ENCODE results near the gene PEPD.
A peak's percentile ranks its signal among the peaks of the same experiment; 100 is the strongest.

The PEPD gene

DNA sequence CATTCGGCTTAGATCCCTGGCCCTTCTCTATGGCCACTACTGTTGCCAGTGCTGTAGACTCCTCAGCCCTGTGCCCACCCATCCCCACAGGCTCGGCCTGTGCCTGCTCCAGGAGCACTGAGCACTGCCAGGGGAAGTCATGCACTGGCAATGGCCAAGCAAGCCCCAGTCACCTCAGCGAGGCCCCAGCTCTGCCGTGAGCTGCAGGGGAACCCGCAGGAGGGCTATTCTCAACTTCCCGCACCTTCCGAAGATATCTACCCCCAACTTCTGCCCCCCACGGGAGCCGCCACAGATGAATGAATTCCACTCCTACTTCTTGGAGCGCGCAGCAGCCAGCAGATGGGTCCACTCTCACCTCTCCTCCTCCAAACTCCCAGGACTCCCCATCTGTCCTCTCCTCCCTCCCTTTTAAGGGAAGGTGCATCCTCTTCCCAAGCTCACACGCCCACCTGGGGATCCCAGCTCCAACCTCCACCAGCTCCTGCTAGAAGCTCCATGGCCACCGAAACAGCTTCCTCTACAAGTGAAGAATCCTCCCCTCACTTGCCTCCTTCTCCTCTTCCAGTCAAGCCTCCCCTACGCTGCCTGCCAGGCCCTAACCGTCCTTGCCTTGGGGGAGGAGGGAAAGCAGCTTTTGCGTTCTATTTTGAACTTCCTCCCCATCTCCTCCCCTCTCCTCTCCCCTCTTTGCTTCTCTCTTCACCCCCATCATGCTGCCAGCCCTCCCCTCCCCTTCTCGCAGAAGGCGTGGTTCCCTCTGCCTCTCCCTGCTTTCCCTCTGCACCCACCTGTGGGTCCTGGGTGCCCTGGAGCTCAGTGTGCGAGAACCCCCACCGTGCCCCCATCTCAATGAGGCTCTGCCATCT lies 52.2 kb downstream of the PEPD start:
- Mint-ChIP-seq H3K4me1 (no peaks in the 10 kb centered on the region), H3K9me3 (no peaks in the 10 kb centered on the region), H3K27me3 (no peaks in the 10 kb centered on the region), H3K27ac (no peak overlapping the region), H3K36me3 (peaks cover 35% of the 10 kb centered on the region), H3K4me3 (no peak overlapping the region)
- no peak for ATAC-seq

DNA sequence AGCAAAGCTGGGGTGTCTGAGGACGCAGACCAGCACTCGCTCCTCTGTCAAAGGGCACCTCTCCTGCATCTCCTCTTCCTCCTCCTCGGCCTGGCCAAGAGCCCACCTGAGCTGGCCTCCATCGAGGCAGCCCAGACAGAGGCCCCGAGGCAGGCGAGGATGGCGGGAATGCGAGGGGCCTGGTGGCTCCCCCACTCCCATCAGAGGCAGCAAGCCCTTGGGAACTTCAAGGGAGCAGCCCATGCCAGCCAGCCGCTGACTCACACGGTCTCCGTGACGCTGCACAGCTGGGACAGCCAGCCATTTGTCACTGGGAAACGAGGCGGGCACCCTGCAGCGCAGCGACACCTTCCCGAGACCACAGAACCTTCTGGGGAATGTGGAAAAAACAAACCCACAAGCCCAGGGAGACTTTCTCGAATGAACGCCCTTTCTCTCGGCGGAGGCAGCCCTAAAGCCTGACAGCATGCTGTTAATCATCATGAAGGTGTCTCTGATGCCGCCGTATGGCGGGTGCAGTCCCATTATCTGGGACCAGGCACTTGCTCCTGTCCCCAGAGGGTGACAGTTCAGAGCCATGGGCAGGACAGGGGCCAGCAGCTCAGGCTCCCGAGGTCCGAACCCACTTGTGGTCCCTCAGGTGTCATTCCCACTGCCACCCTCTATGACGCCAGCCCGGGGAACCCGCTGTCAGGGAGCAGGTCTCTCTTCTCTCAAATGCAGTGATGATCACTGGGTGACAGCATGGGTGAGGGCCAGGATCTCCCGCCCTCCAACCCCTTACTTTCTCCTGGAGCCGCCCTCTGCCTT lies 53.0 kb downstream of the PEPD start:
- Mint-ChIP-seq H3K9me3 (no peaks in the 10 kb centered on the region), H3K27ac (no peak overlapping the region), H3K27me3 (no peaks in the 10 kb centered on the region), H3K4me1 (no peaks in the 10 kb centered on the region), H3K4me3 (no peak overlapping the region), H3K36me3 (peaks cover 33% of the 10 kb centered on the region)
- ATAC-seq = no peak

DNA sequence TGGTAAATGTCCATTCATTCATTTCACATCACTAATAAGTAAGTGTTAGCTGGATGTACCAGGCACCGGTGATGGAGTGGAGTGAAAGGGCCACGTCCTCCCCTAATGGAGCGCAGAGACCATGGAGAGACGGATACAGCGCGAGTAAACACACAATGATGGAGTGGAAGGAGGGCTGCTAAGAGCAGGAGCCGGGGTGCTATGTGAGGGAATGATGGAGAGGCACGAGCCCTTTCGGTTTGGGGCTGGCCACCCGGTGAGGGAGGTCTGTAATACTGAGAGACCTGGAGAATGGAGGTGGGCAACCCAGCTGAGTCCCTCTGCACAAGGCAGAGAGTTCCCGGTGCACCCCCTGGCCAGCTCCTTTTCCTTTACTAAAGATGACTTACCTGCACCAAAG lies 53.7 kb downstream of the PEPD start:
- Mint-ChIP-seq H3K36me3 (peaks cover 33% of the 10 kb centered on the region), H3K4me3 (no peak overlapping the region), H3K9me3 (no peaks in the 10 kb centered on the region), H3K4me1 (no peaks in the 10 kb centered on the region), H3K27ac (no peak overlapping the region), H3K27me3 (no peaks in the 10 kb centered on the region)
- no peak for ATAC-seq

DNA sequence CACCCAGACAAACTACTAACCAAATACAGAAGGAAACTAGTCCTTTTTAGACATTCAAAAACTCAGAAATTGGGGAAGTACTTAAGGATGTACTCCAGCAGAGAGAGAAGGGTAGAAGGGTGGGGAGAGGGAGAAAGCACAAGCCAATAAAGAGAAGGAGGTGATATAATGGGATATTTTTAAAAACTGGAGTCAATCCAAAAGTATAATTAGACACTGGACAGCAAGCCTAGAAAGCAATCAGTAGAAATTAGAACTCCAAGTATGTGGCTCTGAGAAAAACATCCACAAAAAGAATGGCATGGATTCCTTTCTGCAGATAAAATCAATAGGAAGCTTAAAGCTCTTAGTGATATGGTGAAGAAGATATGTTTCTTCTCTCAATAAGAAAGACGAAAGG lies 55.8 kb downstream of the PEPD start:
- no peak overlapping the region for H3K27ac Mint-ChIP-seq
- ATAC-seq = no peak

DNA sequence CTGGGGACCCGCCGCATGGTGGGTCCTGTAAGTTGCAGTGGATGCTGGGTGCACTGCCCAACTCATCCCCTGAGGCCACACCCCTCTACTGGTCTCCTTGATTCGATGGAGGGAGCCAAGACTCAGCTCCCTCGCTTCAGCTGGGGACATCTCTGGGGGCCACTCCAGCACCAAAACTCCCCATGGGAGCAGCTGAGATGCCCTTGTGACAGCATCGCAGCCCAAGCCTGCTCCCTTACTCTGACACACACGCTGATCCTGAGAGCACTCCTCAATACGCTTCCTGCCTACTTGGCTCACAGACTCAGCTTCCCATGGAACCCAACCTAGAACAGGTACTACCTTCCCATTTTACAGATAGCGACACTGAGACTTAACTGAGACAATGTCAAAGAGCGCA lies 56.2 kb downstream of the PEPD start:
- ATAC-seq = no peak
- no peaks in the 10 kb centered on the region for H3K9me3 Mint-ChIP-seq
- H3K4me3 Mint-ChIP-seq = no peak overlapping the region
- no peaks in the 10 kb centered on the region for H3K27me3 Mint-ChIP-seq
- peaks cover 33% of the 10 kb centered on the region for H3K36me3 Mint-ChIP-seq
- H3K27ac Mint-ChIP-seq = no peak overlapping the region
- no peaks in the 10 kb centered on the region for H3K4me1 Mint-ChIP-seq

More for the DNA sequence above, 55.8 kb downstream of the PEPD start:
- Mint-ChIP-seq H3K36me3 (peaks cover 33% of the 10 kb centered on the region), H3K4me1 (no peaks in the 10 kb centered on the region), H3K27me3 (no peaks in the 10 kb centered on the region), H3K9me3 (no peaks in the 10 kb centered on the region), H3K4me3 (no peak overlapping the region)

DNA sequence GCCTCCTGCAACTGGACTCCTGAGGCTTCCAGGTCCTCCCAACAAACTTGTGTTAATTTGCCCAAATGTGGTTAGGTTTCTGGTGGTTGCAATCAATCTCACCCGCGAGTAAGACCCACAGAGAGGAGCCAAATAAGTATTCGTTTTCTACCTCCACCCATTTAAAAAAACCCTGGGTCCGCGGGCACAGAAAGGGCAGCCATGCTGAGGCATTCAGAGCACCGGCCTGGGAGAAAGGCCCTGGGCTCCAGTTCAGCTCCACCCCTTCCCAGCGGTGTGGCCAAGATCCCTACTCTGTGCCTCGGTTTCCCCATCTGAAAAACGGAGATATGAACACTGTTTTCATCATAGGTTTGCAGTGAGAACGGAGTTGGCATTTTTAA lies 56.9 kb downstream of the PEPD start:
- no peak for ATAC-seq
- peaks cover 28% of the 10 kb centered on the region for H3K36me3 Mint-ChIP-seq
- H3K4me1 Mint-ChIP-seq = no peaks in the 10 kb centered on the region
- no peaks in the 10 kb centered on the region for H3K27me3 Mint-ChIP-seq
- no peak overlapping the region for H3K4me3 Mint-ChIP-seq
- no peaks in the 10 kb centered on the region for H3K9me3 Mint-ChIP-seq
- no peak overlapping the region for H3K27ac Mint-ChIP-seq

DNA sequence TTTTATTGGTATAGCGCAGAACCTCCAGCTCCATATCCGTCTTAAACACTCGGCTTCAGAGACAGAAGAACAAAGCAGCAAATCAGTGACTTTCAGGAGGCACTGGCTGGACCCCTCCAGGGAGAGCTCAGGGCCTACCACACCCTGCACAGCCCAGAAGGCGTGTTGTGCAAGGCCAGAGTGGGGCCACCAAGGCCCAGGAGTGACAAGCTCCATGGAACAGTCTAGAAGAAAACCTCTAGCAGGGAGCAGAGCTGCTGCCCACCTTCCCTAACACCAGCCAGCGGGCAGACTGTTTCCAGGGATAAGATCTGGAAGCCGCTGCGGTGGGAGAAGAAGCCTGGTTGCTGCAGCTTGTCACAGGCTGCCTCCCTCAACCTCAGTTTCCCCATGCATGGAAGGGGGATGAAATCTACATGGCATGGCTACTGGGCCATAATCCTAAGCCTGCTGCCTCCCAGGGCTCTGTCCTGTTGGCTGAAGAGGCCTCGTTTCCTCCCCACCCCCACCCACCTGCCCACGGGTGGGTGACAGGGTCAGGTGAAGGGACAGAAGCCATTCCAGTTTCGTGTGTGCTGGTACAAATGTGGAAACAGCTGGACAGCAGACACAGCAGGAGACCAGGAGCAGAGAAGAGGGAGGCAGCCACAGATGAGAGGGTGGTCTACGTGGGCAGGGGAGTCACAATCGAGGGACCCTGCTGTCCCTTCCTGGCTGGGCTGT lies 57.4 kb downstream of the PEPD start:
- ATAC-seq = no peak
- Mint-ChIP-seq H3K27ac (no peak overlapping the region), H3K9me3 (no peaks in the 10 kb centered on the region), H3K27me3 (no peaks in the 10 kb centered on the region), H3K4me1 (no peaks in the 10 kb centered on the region), H3K4me3 (no peak overlapping the region), H3K36me3 (peaks cover 22% of the 10 kb centered on the region)

DNA sequence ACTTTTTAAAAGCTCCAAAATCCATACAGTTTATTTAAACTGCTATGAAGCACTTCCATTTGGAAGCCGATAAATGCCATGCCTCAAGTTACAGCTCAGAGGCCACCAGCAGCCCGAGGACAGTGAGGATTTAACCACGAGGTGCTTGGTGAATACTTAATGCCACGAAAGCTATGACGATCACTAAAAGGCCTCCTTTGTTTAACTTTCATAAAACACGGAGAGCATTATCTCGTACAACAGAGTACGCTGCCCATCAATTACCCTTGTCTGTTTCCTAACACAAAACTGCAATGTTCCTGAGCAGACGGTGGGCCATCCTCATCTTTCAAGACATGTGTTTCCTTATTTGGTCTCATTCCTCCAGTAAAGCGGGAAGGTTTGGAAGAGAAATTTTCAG lies 58.4 kb downstream of the PEPD start:
- Mint-ChIP-seq H3K9me3 (no peaks in the 10 kb centered on the region), H3K4me1 (no peaks in the 10 kb centered on the region), H3K27me3 (no peaks in the 10 kb centered on the region), H3K36me3 (peaks cover 22% of the 10 kb centered on the region), H3K4me3 (no peak overlapping the region), H3K27ac (no peak overlapping the region)
- no peak for ATAC-seq

DNA sequence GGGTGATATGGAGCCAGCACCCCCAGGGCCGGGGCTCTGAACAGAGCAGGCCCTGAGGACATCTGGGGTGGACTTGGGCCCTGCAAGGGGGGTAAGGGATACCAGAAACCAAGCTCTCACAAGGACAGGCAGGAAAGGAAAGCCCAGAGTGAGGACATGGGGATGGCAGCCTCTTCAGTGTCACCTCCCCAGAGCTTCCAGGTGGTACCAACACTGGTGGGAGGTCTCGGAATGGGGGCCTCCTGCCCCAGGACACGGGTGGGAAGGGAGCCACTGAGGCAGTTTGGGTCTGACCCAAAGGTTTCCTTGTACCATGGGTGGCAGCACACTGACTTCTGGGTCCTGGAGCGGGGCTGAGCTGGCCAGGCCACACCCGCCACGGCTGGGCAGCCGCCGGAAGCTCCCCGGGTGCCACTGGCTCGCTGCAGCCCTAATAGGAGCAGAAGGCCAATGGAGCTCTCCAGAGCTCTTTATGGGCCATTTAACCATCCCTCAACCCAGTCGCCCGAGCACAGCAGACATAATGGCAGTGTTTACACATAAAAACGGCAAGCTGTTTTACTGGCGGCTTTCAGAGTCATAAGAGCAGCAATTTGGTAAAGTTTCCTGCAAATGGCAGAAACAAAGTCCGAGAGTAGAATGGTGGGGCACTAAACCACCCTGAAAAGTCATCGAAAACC lies 59.3 kb downstream of the PEPD start:
- H3K27me3 Mint-ChIP-seq = no peaks in the 10 kb centered on the region
- peaks cover 13% of the 10 kb centered on the region for H3K36me3 Mint-ChIP-seq
- no peak overlapping the region for H3K4me3 Mint-ChIP-seq
- no peak overlapping the region for H3K27ac Mint-ChIP-seq
- no peaks in the 10 kb centered on the region for H3K4me1 Mint-ChIP-seq
- no peaks in the 10 kb centered on the region for H3K9me3 Mint-ChIP-seq
- ATAC-seq = no peak

DNA sequence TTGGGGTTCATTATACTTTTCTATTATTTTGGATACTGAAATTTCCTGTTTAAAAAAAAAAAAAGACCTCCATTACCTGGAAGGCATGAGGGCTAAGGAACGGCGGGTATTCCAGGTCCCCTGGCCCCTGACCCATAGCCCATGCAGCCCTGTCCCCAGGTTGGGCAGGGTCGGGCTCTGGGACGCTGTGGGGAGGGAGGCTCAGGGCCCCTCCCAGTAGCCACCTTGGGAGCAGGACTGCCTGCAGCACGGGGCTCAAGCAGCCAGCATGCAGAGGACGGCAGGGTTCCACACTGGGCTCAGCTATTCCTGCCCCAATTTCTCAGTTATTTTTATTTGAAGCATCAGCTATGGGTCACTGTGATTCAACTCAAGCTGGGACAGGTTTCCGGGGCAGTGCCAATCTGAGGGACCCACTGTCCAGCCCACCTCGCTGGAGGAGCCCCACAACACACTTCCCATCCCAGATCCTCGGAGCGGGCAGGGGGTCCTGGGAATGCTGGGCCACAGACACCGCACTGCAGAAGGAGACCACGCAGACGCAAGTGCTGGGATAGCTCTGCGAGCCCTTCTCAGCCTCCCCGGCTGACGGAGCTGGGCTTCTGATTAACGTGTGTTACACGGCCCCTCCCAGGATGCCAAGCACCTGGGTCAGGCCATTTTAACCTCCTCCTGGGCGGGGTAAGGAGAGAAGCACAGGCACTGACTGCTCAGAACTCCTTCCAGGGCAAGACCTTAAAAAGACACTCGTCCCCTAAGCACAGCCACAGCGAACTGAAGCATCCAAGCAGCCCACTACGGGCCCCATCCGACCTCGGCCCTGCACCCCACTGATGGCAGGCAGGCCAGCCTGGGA lies 60.1 kb downstream of the PEPD start:
- Mint-ChIP-seq H3K27me3 (no peaks in the 10 kb centered on the region), H3K9me3 (no peaks in the 10 kb centered on the region), H3K4me3 (no peak overlapping the region), H3K36me3 (peaks cover 10% of the 10 kb centered on the region), H3K27ac (no peak overlapping the region), H3K4me1 (no peaks in the 10 kb centered on the region)
- no peak for ATAC-seq

DNA sequence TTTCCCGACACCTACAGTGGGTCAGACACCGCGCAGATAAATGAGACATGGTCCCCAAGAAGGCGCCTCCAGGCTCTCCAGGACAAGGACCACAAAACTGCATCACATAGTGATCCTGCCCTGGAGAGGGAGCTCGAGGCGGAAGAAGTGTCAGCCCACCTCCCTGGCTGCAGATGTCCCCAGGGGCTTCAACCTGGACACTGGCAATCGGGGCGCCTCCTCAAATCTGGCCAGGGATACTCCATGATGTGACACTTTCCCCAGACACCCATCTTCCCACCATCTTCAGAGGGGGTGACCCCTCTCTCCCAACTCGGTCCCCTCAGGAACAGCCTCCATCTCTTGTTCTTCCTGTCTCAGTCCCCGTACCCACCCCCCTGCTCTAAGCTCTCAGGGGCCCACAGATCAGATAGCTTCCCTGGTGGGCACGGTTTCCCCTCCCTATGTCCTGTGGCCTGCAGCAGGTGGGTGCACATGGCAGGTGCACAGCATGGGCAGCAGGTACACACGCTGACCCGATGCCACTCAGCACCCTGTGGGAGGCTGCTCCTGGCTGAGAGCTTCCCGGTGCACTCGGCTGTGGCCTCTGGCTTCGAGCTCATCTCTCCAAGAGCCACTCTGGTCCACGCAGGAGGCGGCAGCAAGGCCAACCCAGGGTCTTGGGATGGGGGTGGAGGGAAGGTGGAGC lies 61.2 kb downstream of the PEPD start:
- ATAC-seq = peak; percentile 22
- H3K27ac Mint-ChIP-seq = no peak overlapping the region
- no peak overlapping the region for H3K4me3 Mint-ChIP-seq
- no peaks in the 10 kb centered on the region for H3K27me3 Mint-ChIP-seq
- H3K9me3 Mint-ChIP-seq = no peaks in the 10 kb centered on the region
- no peaks in the 10 kb centered on the region for H3K4me1 Mint-ChIP-seq
- peaks cover 10% of the 10 kb centered on the region for H3K36me3 Mint-ChIP-seq

DNA sequence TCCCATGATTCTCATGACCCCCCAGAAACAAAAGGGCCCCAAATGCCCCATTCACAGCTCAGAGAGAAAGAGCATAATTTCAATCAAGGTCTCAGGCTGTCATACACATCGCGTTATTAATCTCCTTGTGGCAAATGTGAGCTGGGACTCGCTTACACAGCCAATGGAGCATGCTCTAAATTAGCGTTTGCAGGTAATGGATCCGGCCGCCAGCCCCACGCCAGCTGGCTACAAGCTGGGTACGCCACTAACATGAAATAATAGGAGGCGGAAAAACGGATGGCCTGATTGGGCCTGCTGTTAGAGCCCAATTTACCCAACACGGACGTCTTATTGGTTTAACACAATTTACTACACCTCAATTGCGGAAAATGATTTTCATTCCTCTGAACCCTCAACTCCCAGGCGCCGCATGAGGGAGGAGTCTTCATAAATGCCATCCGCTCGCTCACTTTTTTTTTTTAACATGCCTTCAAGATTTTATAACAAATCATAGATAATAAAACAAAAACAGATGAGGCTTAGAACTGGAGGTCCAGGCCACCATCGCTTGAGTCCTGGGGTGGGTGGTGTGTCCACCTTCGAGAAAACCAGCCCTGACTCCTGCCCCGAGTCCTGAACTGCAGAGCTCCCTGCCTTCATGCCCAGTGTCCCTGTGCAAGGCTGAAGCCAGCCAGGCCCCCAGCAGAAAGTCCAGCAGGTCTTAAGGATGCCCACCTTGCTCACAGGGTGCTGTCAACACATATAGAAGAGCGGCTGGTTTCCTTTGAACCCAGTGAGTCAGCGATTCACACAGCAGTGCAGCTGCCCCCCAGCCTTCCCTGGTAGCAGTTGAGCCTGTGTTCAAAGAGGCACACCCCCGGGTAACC lies 62.1 kb downstream of the PEPD start:
- no peak for ATAC-seq
- no peak overlapping the region for H3K27ac Mint-ChIP-seq

DNA sequence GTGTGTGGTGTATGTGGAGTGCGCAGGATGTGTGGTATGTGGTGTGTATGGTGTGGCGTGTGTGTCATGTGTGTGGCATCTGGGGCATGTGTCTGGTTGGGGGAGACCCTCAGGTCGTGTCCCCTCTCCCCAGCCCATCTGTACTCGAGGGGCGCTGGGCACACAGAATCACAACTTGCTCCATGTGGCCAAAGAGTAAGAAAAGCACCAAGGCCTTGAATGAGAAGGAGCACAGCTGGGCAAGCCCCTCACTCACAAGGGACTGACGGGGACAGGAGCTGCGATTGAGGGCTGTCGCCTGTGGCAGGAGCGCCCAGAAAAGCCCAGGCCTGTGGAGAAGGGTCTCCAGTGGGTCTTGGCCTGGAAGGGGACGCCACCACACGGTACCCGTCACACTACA lies 62.8 kb downstream of the PEPD start:
- Mint-ChIP-seq H3K27ac (no peak overlapping the region), H3K4me1 (no peaks in the 10 kb centered on the region), H3K27me3 (no peaks in the 10 kb centered on the region), H3K4me3 (no peak overlapping the region), H3K9me3 (no peaks in the 10 kb centered on the region), H3K36me3 (peaks cover 8% of the 10 kb centered on the region)
- ATAC-seq = no peak

More for the DNA sequence above, 62.1 kb downstream of the PEPD start:
- Mint-ChIP-seq H3K4me3 (no peak overlapping the region), H3K27me3 (no peaks in the 10 kb centered on the region), H3K9me3 (no peaks in the 10 kb centered on the region), H3K4me1 (no peaks in the 10 kb centered on the region), H3K36me3 (peaks cover 10% of the 10 kb centered on the region)

Measured in stimulated activated memory B cell treated with anti-CD40 and anti-IgM and Interleukin-4, amounts not matched to agents 10 μg/mL and 1 μg/mL and 100 μg/mL, for 72 hours (primary cell).